ENCODE measurements around the gene VEGFC. TPM values are rescaled to one million over a fixed set of nuclear protein-coding genes. Genes with fewer than 3 reads are reported as not detected.

Gene VEGFC
- total and polyA plus RNA-seq, 2 experiments from 2014 or later: 3.5 to 4.9 TPM

- no peaks in the 10 kb centered on the region for H3K36me3 ChIP-seq
- no peak overlapping the region for H3K27ac ChIP-seq
- no peaks in the 10 kb centered on the region for H3K27me3 ChIP-seq
- no peak for TF ChIP-seq CTCF (IDR thresholded peaks at IDR 0.05; ENCODE audit: low read depth, low read length)
- H3K4me1 ChIP-seq (ENCODE audit: low read depth): no peaks in the 10 kb centered on the region
- H3K4me3 ChIP-seq: no peak overlapping the region
- DNase-seq (ENCODE audit: low read depth in 1 of 2, low spot score in 1 of 2): no peak
- H3K9me3 ChIP-seq (ENCODE audit: low read depth): no peaks in the 10 kb centered on the region
These were observed 58.3 kb downstream of the VEGFC start for GRCh38 chr4:176734461-176734860.

GRCh38 chr4:176729489-176729888 is 63.2 kb downstream of the VEGFC start:
- no peak for TF ChIP-seq CTCF (IDR thresholded peaks at IDR 0.05; ENCODE audit: low read depth, low read length)
- no peak overlapping the region for H3K27ac ChIP-seq
- no peaks in the 10 kb centered on the region for H3K4me1 ChIP-seq (ENCODE audit: low read depth)
- H3K4me3 ChIP-seq: no peak overlapping the region
- no peak for DNase-seq (ENCODE audit: low read depth in 1 of 2, low spot score in 1 of 2)
- H3K36me3 ChIP-seq: no peaks in the 10 kb centered on the region
- H3K27me3 ChIP-seq: no peaks in the 10 kb centered on the region
- H3K9me3 ChIP-seq (ENCODE audit: low read depth): no peaks in the 10 kb centered on the region

- H3K4me1 ChIP-seq (ENCODE audit: low read depth): no peaks in the 10 kb centered on the region
- no peaks in the 10 kb centered on the region for H3K9me3 ChIP-seq (ENCODE audit: low read depth)
- no peak overlapping the region for H3K4me3 ChIP-seq
- no peak overlapping the region for H3K27ac ChIP-seq
- H3K36me3 ChIP-seq: no peaks in the 10 kb centered on the region
- H3K27me3 ChIP-seq: no peaks in the 10 kb centered on the region
- no peak for TF ChIP-seq CTCF (IDR thresholded peaks at IDR 0.05; ENCODE audit: low read depth, low read length)
- peak; percentile 11 to 25 for DNase-seq (ENCODE audit: low read depth in 1 of 2, low spot score in 1 of 2)
These were observed 65.9 kb downstream of the VEGFC start for GRCh38 chr4:176726803-176727202.

GRCh38 chr4:176721459-176721858 is 71.3 kb downstream of the VEGFC start:
- H3K4me3 ChIP-seq: no peak overlapping the region
- no peak for DNase-seq (ENCODE audit: low read depth in 1 of 2, low spot score in 1 of 2)
- H3K4me1 ChIP-seq (ENCODE audit: low read depth): no peaks in the 10 kb centered on the region
- H3K27me3 ChIP-seq: no peaks in the 10 kb centered on the region
- no peak for TF ChIP-seq CTCF (IDR thresholded peaks at IDR 0.05; ENCODE audit: low read depth, low read length)
- H3K9me3 ChIP-seq (ENCODE audit: low read depth): no peaks in the 10 kb centered on the region
- no peak overlapping the region for H3K27ac ChIP-seq
- H3K36me3 ChIP-seq: no peaks in the 10 kb centered on the region

GRCh38 chr4:176718881-176719280 is 73.8 kb downstream of the VEGFC start:
- no peaks in the 10 kb centered on the region for H3K9me3 ChIP-seq (ENCODE audit: low read depth)
- no peaks in the 10 kb centered on the region for H3K4me1 ChIP-seq (ENCODE audit: low read depth)
- H3K4me3 ChIP-seq: no peak overlapping the region
- H3K27me3 ChIP-seq: no peaks in the 10 kb centered on the region
- no peaks in the 10 kb centered on the region for H3K36me3 ChIP-seq
- no peak overlapping the region for H3K27ac ChIP-seq
- TF ChIP-seq CTCF (IDR thresholded peaks at IDR 0.05; ENCODE audit: low read depth, low read length): no peak
- DNase-seq (ENCODE audit: low read depth in 1 of 2, low spot score in 1 of 2): no peak

GRCh38 chr4:176717237-176717636 is 75.5 kb downstream of the VEGFC start:
- H3K9me3 ChIP-seq (ENCODE audit: low read depth): no peaks in the 10 kb centered on the region
- no peaks in the 10 kb centered on the region for H3K4me1 ChIP-seq (ENCODE audit: low read depth)
- H3K27me3 ChIP-seq: no peaks in the 10 kb centered on the region
- H3K4me3 ChIP-seq: no peak overlapping the region
- no peak overlapping the region for H3K27ac ChIP-seq
- TF ChIP-seq CTCF (IDR thresholded peaks at IDR 0.05; ENCODE audit: low read depth, low read length): no peak
- no peak for DNase-seq (ENCODE audit: low read depth in 1 of 2, low spot score in 1 of 2)
- no peaks in the 10 kb centered on the region for H3K36me3 ChIP-seq

Measured in cardiac muscle cell (in vitro differentiated cells and primary cell).